ENCODE measurements around the gene ZFAND2A. TPM values are rescaled to one million over a fixed set of nuclear protein-coding genes. Genes with fewer than 3 reads are reported as not detected.

ZFAND2A gene
- total and polyA plus RNA-seq, 2 donors (not counting 3 experiments of a cell fraction or from before 2014, with no cell fraction given): 31.8 to 40.6 TPM

DNA sequence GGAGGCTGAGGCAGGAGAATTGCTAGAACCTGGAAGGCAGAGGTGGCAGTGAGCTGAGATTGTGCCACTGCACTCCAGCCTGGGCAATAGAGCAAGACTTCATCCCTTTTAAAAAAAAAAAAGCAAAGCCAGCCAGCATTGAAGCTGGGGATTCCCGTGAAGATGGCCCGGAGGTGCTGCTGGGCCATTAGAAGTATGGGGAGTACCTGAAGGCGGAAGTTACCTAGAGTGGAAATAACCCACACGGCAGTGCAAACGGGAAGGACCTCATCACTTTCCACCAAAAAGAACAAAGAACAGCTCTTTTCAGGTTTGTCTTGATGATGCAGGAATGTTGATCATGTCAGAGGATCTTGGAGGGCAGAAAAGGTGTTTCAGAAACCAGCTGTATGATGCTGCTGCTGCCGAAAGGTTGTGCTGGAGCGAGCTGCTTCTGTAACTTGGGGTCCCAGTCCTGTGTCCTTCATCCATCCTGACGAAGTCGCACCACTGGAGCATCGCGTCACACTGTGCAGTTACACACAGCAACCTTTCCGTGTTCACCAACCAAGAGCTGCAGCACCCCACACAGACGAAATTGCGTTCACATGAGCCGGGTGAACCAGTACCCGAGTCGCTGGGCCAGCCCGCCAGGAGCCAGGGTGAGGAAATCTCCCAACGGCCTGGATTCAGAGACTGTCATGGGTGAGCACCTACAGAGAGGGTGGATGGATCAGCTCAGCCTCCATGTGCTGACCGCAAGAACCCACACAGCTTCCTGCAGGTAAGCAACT is 8.2 kb downstream of the ZFAND2A start:
- ChIA-PET CTCF (interaction anchor here (0.8 to 1.3 kb wide), 5 partner anchors 8 to 86 kb away, joined by 3 read pairs; partner anchors contain the start of gene ZFAND2A), POLR2A (interaction anchor here (1.2 kb wide), 1 partner anchor 9 kb away, joined by 3 read pairs; the partner anchor contains the start of gene ZFAND2A)
- no peak for DNase-seq (ENCODE audit: low read depth, low spot score)
- no peaks in the 10 kb centered on the region for H3K9me1 ChIP-seq (replicated peaks; ENCODE audit: control insufficient read depth, extremely low read depth, insufficient read depth, low read length)
- intact Hi-C loops (cut with micrococcal nuclease) (no loop called here), dilution Hi-C loops (cut with MboI; ENCODE audit: extremely low pct_ligation_motif_present, low sequenced_read_pairs) (no loop called here)
- no peak for FAIRE-seq
- H3K36me3 ChIP-seq (ENCODE audit: control insufficient read depth in 2 of 2, extremely low read depth in 1 of 2, insufficient read depth in 2 of 2, low read length in 2 of 2): peaks cover 4 to 50% of the 10 kb centered on the region in 2 experiments
- H2AFZ ChIP-seq (ENCODE audit: low read depth, low read length): no peak overlapping the region
- BruUV-seq (replicated peaks): no TSS peak
- TF ChIP-seq GATA2 (IDR thresholded peaks at IDR 0.05; ENCODE audit: insufficient read depth, insufficient read length, low read depth, low read length) (no peak), EZH2 (IDR thresholded peaks at IDR 0.05; ENCODE audit: borderline replicate concordance, low read depth, low read length, severe bottlenecking) (no peak), FOS (IDR thresholded peaks at IDR 0.05; ENCODE audit: borderline replicate concordance, insufficient read depth, low read length) (no peak)
- TF ChIP-seq, protein P1, sequence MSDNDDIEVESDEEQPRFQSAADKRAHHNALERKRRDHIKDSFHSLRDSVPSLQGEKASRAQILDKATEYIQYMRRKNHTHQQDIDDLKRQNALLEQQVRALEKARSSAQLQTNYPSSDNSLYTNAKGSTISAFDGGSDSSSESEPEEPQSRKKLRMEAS (IDR thresholded peaks at IDR 0.05; ENCODE audit: insufficient read depth, insufficient read length): no peak
- no peaks in the 10 kb centered on the region for H3K9me3 ChIP-seq (replicated peaks; ENCODE audit: control insufficient read depth, insufficient read depth, low read length)
- H3K27ac ChIP-seq (ENCODE audit: insufficient read depth, low read depth, low read length): no peak overlapping the region
- no peak overlapping the region for H3K4me2 ChIP-seq (ENCODE audit: insufficient read depth, low read length)
- peaks cover 5% of the 10 kb centered on the region for H3K4me1 ChIP-seq (ENCODE audit: control insufficient read depth, extremely low read depth, insufficient read depth, low read length)
- H3K27me3 ChIP-seq (ENCODE audit: control insufficient read depth in 2 of 2, insufficient read depth in 2 of 2, low read length in 2 of 2): no peaks in the 10 kb centered on the region
- H3K79me2 ChIP-seq (ENCODE audit: control insufficient read depth, insufficient read depth, low read length): peaks cover 10% of the 10 kb centered on the region
- no peaks in the 10 kb centered on the region for H4K20me1 ChIP-seq (replicated peaks; ENCODE audit: control insufficient read depth, extremely low read depth, insufficient read depth, low read length)
- no peak overlapping the region for H3K9ac ChIP-seq (replicated peaks; ENCODE audit: extremely low read depth, insufficient read depth, low read length)
- H3K4me3 ChIP-seq (replicated peaks in 1 of 3; ENCODE audit: insufficient read depth in 1 of 3, low read depth in 1 of 3, low read length in 3 of 3): no peak overlapping the region

GRCh38 chr7:1151156-1151555 is 8.8 kb downstream of the ZFAND2A start:
- Histone ChIP-seq H2AFZ (ENCODE audit: low read depth, low read length) (no peak overlapping the region), H3K9me3 (replicated peaks; ENCODE audit: control insufficient read depth, insufficient read depth, low read length) (no peaks in the 10 kb centered on the region), H3K79me2 (ENCODE audit: control insufficient read depth, insufficient read depth, low read length) (peaks cover 7% of the 10 kb centered on the region), H3K4me3 (replicated peaks in 1 of 3; ENCODE audit: insufficient read depth in 1 of 3, low read depth in 1 of 3, low read length in 3 of 3) (no peak overlapping the region), H3K9me1 (replicated peaks; ENCODE audit: control insufficient read depth, extremely low read depth, insufficient read depth, low read length) (no peaks in the 10 kb centered on the region), H3K4me2 (ENCODE audit: insufficient read depth, low read length) (no peak overlapping the region), H3K27me3 (ENCODE audit: control insufficient read depth in 2 of 2, insufficient read depth in 2 of 2, low read length in 2 of 2) (no peaks in the 10 kb centered on the region), H4K20me1 (replicated peaks; ENCODE audit: control insufficient read depth, extremely low read depth, insufficient read depth, low read length) (no peaks in the 10 kb centered on the region), H3K9ac (replicated peaks; ENCODE audit: extremely low read depth, insufficient read depth, low read length) (no peak overlapping the region), H3K36me3 (ENCODE audit: control insufficient read depth in 2 of 2, extremely low read depth in 1 of 2, insufficient read depth in 2 of 2, low read length in 2 of 2) (peaks cover 4 to 48% of the 10 kb centered on the region in 2 experiments), H3K4me1 (ENCODE audit: control insufficient read depth, extremely low read depth, insufficient read depth, low read length) (no peaks in the 10 kb centered on the region), H3K27ac (ENCODE audit: insufficient read depth, low read depth, low read length) (no peak overlapping the region)
- dilution Hi-C loops (cut with MboI; ENCODE audit: extremely low pct_ligation_motif_present, low sequenced_read_pairs): no loop called here
- no peak for DNase-seq (ENCODE audit: low read depth, low spot score)
- FAIRE-seq: no peak
- intact Hi-C loops (cut with micrococcal nuclease): no loop called here
- no TSS peak for BruUV-seq (replicated peaks)
- CTCF ChIA-PET: interaction anchor here (0.8 to 1.3 kb wide), 5 partner anchors 9 to 86 kb away, joined by 3 read pairs; partner anchors contain the start of gene ZFAND2A
- TF ChIP-seq MYC (IDR thresholded peaks at IDR 0.05; ENCODE audit: low read depth, low read length) (no peak), POLR2AphosphoS5 (IDR thresholded peaks at IDR 0.05; ENCODE audit: insufficient read depth, low read depth, low read length) (no peak), EZH2 (IDR thresholded peaks at IDR 0.05; ENCODE audit: borderline replicate concordance, low read depth, low read length, severe bottlenecking) (no peak), FOS (IDR thresholded peaks at IDR 0.05; ENCODE audit: borderline replicate concordance, insufficient read depth, low read length) (no peak), JUN (IDR thresholded peaks at IDR 0.05; ENCODE audit: borderline replicate concordance, insufficient read depth, insufficient read length, low read depth) (no peak), GATA2 (IDR thresholded peaks at IDR 0.05; ENCODE audit: insufficient read depth, insufficient read length, low read depth, low read length) (no peak), CTCF (IDR thresholded peaks at IDR 0.05; ENCODE audit: extremely low read depth in 1 of 2, insufficient read depth in 1 of 2, low read depth in 1 of 2, low read length in 2 of 2) (no peak), POLR2A (IDR thresholded peaks at IDR 0.05; ENCODE audit: low read depth, low read length) (no peak)
- TF ChIP-seq, protein P1 (IDR thresholded peaks at IDR 0.05; ENCODE audit: insufficient read depth, insufficient read length): no peak
- POLR2A ChIA-PET: interaction anchor here (1.2 kb wide), 1 partner anchor 9 kb away, joined by 3 read pairs; the partner anchor contains the start of gene ZFAND2A
